NCI-H1694 (cell line): ENCODE measurements around the gene GALNT18.
A peak's percentile ranks its signal among the peaks of the same experiment; 100 is the strongest.
"Not testable (repeated sequence)": the region's sequence is repeated elsewhere in the genome, so short reads cannot be mapped to it uniquely, and the experiment has no call there.

ENCODE experiments used
- DNase-seq: peaks from one replicate; lab custom pipeline; 2025; lab: John Stamatoyannopoulos, UW

Gene GALNT18

GRCh38 chr11:11459578-11459977, 162.2 kb downstream of the GALNT18 start:
- no peak for DNase-seq

- DNase-seq, result peak; percentile 12
Observed at GRCh38 chr11:11458485-11458884, 163.3 kb downstream of the GALNT18 start.

GRCh38 chr11:11458001-11458400, 163.8 kb downstream of the GALNT18 start:
- DNase-seq, result no peak

- DNase-seq, result no peak
Observed at GRCh38 chr11:11456866-11457265, 164.9 kb downstream of the GALNT18 start.

- no peak for DNase-seq
Observed at GRCh38 chr11:11454671-11455223, 167.1 kb downstream of the GALNT18 start.

GRCh38 chr11:11451501-11452005, 170.3 kb downstream of the GALNT18 start:
- no peak for DNase-seq

GRCh38 chr11:11450744-11451362, 171.0 kb downstream of the GALNT18 start:
- no peak for DNase-seq

- DNase-seq, result no peak
Observed at GRCh38 chr11:11449327-11449726, 172.5 kb downstream of the GALNT18 start.

- no peak for DNase-seq
Observed at GRCh38 chr11:11448626-11449025, 173.2 kb downstream of the GALNT18 start.

- DNase-seq, result not testable (repeated sequence)
Observed at GRCh38 chr11:11447601-11448000, 174.2 kb downstream of the GALNT18 start.

GRCh38 chr11:11446967-11447366, 174.8 kb downstream of the GALNT18 start:
- no peak for DNase-seq

- no peak for DNase-seq
Observed at GRCh38 chr11:11446564-11446963, 175.2 kb downstream of the GALNT18 start.

GRCh38 chr11:11445441-11446185, 176.2 kb downstream of the GALNT18 start:
- DNase-seq, result no peak

- DNase-seq, result no peak
Observed at GRCh38 chr11:11444804-11445131, 177.0 kb downstream of the GALNT18 start.

- DNase-seq, result no peak
Observed at GRCh38 chr11:11444027-11444803, 177.6 kb downstream of the GALNT18 start.

GRCh38 chr11:11442791-11443190, 179.0 kb downstream of the GALNT18 start:
- no peak for DNase-seq

- no peak for DNase-seq
Observed at GRCh38 chr11:11441516-11441915, 180.3 kb downstream of the GALNT18 start.

- DNase-seq, result no peak
Observed at GRCh38 chr11:11441091-11441490, 180.7 kb downstream of the GALNT18 start.

- DNase-seq, result no peak
Observed at GRCh38 chr11:11440144-11440543, 181.7 kb downstream of the GALNT18 start.

- DNase-seq, result no peak
Observed at GRCh38 chr11:11439591-11439990, 182.2 kb downstream of the GALNT18 start.

- DNase-seq, result no peak
Observed at GRCh38 chr11:11436715-11437313, 185.0 kb downstream of the GALNT18 start.

- DNase-seq, result no peak
Observed at GRCh38 chr11:11435635-11436034, 186.2 kb downstream of the GALNT18 start.
